GM04504 (cell line): ENCODE results near the gene MRPL10.

ENCODE experiments used
- DNase-seq: peaks from one replicate; pipeline ENCODE4 v3.0.0-alpha.2; 2012; ENCODE audit warnings: low read depth

The MRPL10 gene

GRCh38 chr17:47857551-47858455 lies 26.5 kb upstream of the MRPL10 start:
- no peak for DNase-seq

- no peak for DNase-seq
These were observed 25.5 kb upstream of the MRPL10 start for GRCh38 chr17:47856830-47857229.

- DNase-seq, result no peak
These were observed 24.4 kb upstream of the MRPL10 start for GRCh38 chr17:47855737-47856136.

GRCh38 chr17:47853616-47854015 lies 22.3 kb upstream of the MRPL10 start:
- DNase-seq, result no peak

- DNase-seq, result no peak
These were observed 21.0 kb upstream of the MRPL10 start for GRCh38 chr17:47852113-47852949.

GRCh38 chr17:47851764-47852112 lies 20.4 kb upstream of the MRPL10 start:
- DNase-seq, result no peak

- no peak for DNase-seq
These were observed 19.6 kb upstream of the MRPL10 start, which contains the start of gene SP6 for GRCh38 chr17:47850692-47851573. TSS of gene SP6 (minus strand) at chr17:47851163. CDS start at chr17:47848429, 2,734 bp downstream.

GRCh38 chr17:47850373-47850691 lies 19.0 kb upstream of the MRPL10 start:
- DNase-seq, result no peak

GRCh38 chr17:47848198-47848513 lies 16.8 kb upstream of the MRPL10 start:
- no peak for DNase-seq

- DNase-seq, result no peak
These were observed 16.2 kb upstream of the MRPL10 start for GRCh38 chr17:47847341-47848197.

- DNase-seq, result no peak
These were observed 15.5 kb upstream of the MRPL10 start for GRCh38 chr17:47846716-47847340.

- DNase-seq, result no peak
These were observed 14.4 kb upstream of the MRPL10 start for GRCh38 chr17:47845716-47846075.

GRCh38 chr17:47844814-47845715 lies 13.7 kb upstream of the MRPL10 start:
- no peak for DNase-seq

- DNase-seq, result no peak
These were observed 12.9 kb upstream of the MRPL10 start for GRCh38 chr17:47844227-47844626.

GRCh38 chr17:47843391-47843730 lies 12.0 kb upstream of the MRPL10 start:
- no peak for DNase-seq

GRCh38 chr17:47841488-47842291 lies 10.3 kb upstream of the MRPL10 start:
- DNase-seq, result no peak

- DNase-seq, result peak; percentile 68
These were observed 9.6 kb upstream of the MRPL10 start, which contains the start of gene SCRN2 for GRCh38 chr17:47840742-47841487. TSS of gene SCRN2 (minus strand) at chr17:47841273. CDS start at chr17:47840843, 430 bp downstream.

- DNase-seq, result no peak
These were observed 8.8 kb upstream of the MRPL10 start for GRCh38 chr17:47840001-47840741.
